Amniotic stem cell (primary cell): ENCODE measurements around the gene SUFU.

Source experiments
- DNase-seq: peaks from one replicate; lab custom pipeline; 2025; lab: John Stamatoyannopoulos, UW

The SUFU gene

GRCh38 chr10:102620138-102620590 is 116.4 kb downstream of the SUFU start:
- no peak for DNase-seq

GRCh38 chr10:102620591-102621442 is 117.0 kb downstream of the SUFU start:
- DNase-seq = no peak

GRCh38 chr10:102621443-102622325 is 117.9 kb downstream of the SUFU start:
- DNase-seq = no peak

- no peak for DNase-seq
Measured at GRCh38 chr10:102624094-102624493, 120.3 kb downstream of the SUFU start.

- DNase-seq = no peak
Measured at GRCh38 chr10:102624751-102625645, 121.2 kb downstream of the SUFU start.

- DNase-seq = no peak
Measured at GRCh38 chr10:102626026-102626685, 122.4 kb downstream of the SUFU start.

GRCh38 chr10:102627291-102627735 is 123.5 kb downstream of the SUFU start:
- no peak for DNase-seq

GRCh38 chr10:102627736-102628293 is 124.0 kb downstream of the SUFU start:
- DNase-seq = peak; percentile 46

- DNase-seq = no peak
Measured at GRCh38 chr10:102628451-102628911, 124.7 kb downstream of the SUFU start.

- DNase-seq = peak; percentile 39
Measured at GRCh38 chr10:102629661-102630614, 126.2 kb downstream of the SUFU start.

- no peak for DNase-seq
Measured at GRCh38 chr10:102630663-102631062, 126.9 kb downstream of the SUFU start.

GRCh38 chr10:102631525-102632393 is 128.0 kb downstream of the SUFU start:
- no peak for DNase-seq

- DNase-seq = no peak
Measured at GRCh38 chr10:102632394-102633111, 128.8 kb downstream of the SUFU start.

- no peak for DNase-seq
Measured at GRCh38 chr10:102633287-102633686, 129.5 kb downstream of the SUFU start.

- DNase-seq = no peak
Measured at GRCh38 chr10:102633848-102634247, 130.1 kb downstream of the SUFU start.

GRCh38 chr10:102634686-102635085 is 130.9 kb downstream of the SUFU start:
- no peak for DNase-seq

GRCh38 chr10:102635377-102635776 is 131.6 kb downstream of the SUFU start:
- no peak for DNase-seq

GRCh38 chr10:102639537-102639936 is 135.8 kb downstream of the SUFU start:
- DNase-seq = no peak
